IPS DF 6.9 (cell line): ENCODE results near the gene OR10H1.
"Not testable (repeated sequence)": the region's sequence is repeated elsewhere in the genome, so short reads cannot be mapped to it uniquely, and the experiment has no call there.

Source experiments
- DNase-seq: peaks from one replicate; pipeline ENCODE4 v3.0.0-alpha.2; 2013; ENCODE audit warnings: low read depth, low spot score
- H3K27ac ChIP-seq: one replicate; pipeline ENCODE4 v1.5.1; 2013; ENCODE audit warnings: low read length, control low read depth
- H3K27me3 ChIP-seq: 2 replicates; pipeline ENCODE4 v1.6.1; 2013; ENCODE audit warnings: mild to moderate bottlenecking, low read length; ENCODE audit not compliant: control insufficient read depth, insufficient read depth
- H3K36me3 ChIP-seq: 2 replicates; pipeline ENCODE4 v1.6.1; 2013; ENCODE audit warnings: low read length; ENCODE audit not compliant: control insufficient read depth, insufficient read depth
- H3K4me1 ChIP-seq: 2 replicates; pipeline ENCODE4 v1.6.1; 2013; ENCODE audit warnings: low read length; ENCODE audit not compliant: control insufficient read depth, insufficient read depth
- H3K4me3 ChIP-seq: 2 replicates; pipeline ENCODE4 v1.5.1; 2013; ENCODE audit warnings: mild to moderate bottlenecking, low read length
- H3K9me3 ChIP-seq: 2 replicates; pipeline ENCODE4 v1.6.1; 2013; ENCODE audit warnings: low read length, inconsistent platforms; ENCODE audit not compliant: control insufficient read depth, insufficient read depth
- WGBS: extraction: QIAGEN DNeasy Blood & Tissue Kit; methylation state at CpG from one replicate; pipeline ENCODE4 v1.1.7; 2013; ENCODE audit warnings: mixed read lengths, missing lambda C conversion rate; ENCODE audit not compliant: insufficient read length, insufficient coverage; 5-methylcytosine and 5-hydroxymethylcytosine counted together

The OR10H1 gene

DNA sequence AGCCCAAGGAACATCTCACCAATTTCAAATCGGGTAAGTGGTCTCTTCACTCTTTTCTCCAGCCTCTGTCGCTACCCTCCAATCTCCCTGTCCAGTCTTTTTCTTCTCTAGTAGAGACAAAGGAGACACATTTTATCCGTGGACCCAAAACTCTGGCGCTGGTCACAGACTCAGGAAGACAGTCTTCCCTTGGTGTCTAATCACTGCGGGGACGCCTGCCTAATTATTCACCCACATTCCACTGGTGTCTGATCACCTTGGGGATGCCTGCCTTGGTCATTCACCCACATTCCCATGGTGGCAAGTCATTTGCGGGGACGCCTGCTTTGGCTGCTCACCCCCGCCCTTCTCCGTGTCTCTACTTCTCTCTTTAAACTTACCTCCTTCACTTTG lies 13.8 kb upstream of the OR10H1 start:
- H3K9me3 ChIP-seq: peaks cover 11% of the 10 kb centered on the region
- no peaks in the 10 kb centered on the region for H3K36me3 ChIP-seq
- H3K4me1 ChIP-seq: no peaks in the 10 kb centered on the region
- no peak overlapping the region for H3K27ac ChIP-seq
- no CpG with 5 or more reads among the region's 10 CpGs for WGBS
- no peaks in the 10 kb centered on the region for H3K27me3 ChIP-seq
- no peak for DNase-seq
- no peak overlapping the region for H3K4me3 ChIP-seq

DNA sequence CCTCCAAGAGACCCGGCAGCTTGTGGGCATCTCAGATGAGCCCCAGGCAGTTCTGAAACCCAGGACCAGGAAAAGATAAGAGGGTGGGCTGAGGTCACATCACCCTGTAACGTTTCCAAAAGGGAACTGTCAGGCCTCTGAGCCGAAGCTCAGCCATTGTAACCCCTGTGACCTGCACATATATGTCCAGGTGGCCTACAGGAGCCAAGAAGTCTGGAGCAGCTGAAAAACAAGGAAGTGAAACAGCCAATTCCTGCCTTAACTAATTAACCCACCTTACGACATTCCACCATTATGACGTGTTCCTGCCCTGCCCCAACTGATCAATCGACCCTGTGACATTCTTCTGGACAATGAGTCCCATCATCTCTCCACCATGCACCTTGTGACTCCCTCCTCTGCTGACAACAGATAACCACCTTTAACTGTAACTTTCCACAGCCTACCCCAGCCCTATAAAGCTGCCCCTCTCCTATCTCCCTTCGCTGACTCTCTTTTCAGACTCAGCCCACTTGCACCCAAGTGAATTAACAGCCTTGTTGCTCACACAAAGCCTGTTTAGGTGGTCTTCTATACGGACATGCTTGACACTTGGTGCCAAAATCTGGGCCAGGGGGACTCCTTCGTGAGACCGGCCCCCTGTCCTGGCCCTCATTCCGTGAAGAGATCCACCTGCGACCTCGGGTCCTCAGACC lies 13.3 kb upstream of the OR10H1 start:
- WGBS: no CpG with 5 or more reads among the region's 13 CpGs
- not testable (repeated sequence) for H3K27me3 ChIP-seq, H3K27ac ChIP-seq, H3K9me3 ChIP-seq, H3K4me1 ChIP-seq, H3K4me3 ChIP-seq, DNase-seq, H3K36me3 ChIP-seq

DNA sequence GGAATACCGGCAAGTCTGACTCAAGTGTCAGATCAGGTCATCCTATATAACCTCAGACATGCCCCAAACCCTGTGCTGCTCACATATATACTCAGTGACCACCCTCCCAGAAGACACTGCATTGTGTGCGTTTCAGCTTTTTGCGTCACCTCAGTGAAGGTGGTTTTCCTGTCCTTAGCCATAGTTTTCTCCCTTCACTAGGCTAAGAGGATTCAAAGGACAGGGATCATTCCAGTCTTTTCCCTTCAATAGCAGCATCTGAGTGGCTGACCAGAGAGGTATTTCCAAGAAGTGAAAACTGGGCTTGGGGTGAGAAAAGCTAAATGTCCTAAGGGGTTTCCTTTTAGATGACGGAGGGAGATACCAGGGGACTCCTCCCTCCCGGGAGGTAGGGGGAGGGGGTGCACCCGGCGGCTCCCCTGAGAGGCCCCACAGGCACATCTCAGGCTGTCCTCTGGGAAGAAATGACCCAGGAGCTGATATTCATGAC lies 12.7 kb upstream of the OR10H1 start:
- Histone ChIP-seq H3K36me3 (no peaks in the 10 kb centered on the region), H3K4me3 (no peak overlapping the region), H3K9me3 (peaks cover 11% of the 10 kb centered on the region), H3K27me3 (no peaks in the 10 kb centered on the region), H3K27ac (no peak overlapping the region), H3K4me1 (no peaks in the 10 kb centered on the region)
- DNase-seq: no peak
- no CpG with 5 or more reads among the region's 7 CpGs for WGBS

DNA sequence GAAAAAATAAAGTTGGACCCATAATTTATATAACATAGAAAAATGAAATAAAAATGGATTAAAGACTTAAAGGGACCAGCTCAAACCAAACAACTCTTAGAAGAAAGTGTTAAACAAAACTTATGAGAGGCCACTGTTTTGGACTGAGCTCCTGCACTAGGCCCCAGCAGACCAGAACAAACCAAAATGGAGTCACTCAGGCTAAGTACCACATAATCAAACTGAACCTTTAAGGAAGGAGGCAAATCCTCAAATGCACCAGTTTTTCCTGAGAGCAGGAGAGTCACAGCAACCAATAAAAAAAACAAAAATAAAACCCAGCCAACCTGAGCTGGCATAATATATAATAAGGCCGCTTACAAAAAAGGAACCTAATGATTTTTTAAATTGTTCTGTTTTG lies 10.3 kb upstream of the OR10H1 start:
- Histone ChIP-seq H3K27ac (no peak overlapping the region), H3K4me3 (no peak overlapping the region), H3K9me3 (peaks cover 10% of the 10 kb centered on the region), H3K4me1 (no peaks in the 10 kb centered on the region), H3K27me3 (no peaks in the 10 kb centered on the region), H3K36me3 (no peaks in the 10 kb centered on the region)
- no CpG with 5 or more reads among the region's 1 CpG for WGBS
- DNase-seq: no peak

DNA sequence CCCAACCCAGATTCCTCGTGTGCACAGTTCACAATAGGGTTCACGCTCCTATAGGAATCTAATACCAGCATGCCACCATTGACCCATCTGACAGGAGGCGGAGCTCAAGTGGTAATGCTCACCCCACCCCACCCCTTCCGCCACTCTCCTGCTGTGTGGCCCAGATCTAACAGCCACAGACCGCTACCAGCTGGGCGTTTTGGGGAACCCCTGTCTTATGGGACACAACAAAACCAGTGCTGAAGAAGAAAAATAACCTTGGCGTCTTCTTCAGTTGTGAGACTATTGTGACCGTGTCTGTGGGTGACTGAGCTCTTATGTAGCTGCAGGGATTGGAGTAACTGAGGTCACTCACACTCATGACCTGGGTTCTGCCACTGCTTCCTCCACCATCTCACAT lies 5.2 kb upstream of the OR10H1 start:
- H3K27me3 ChIP-seq: no peaks in the 10 kb centered on the region
- no peaks in the 10 kb centered on the region for H3K4me1 ChIP-seq
- H3K27ac ChIP-seq: no peak overlapping the region
- no peak overlapping the region for H3K4me3 ChIP-seq
- no peak for DNase-seq
- no peaks in the 10 kb centered on the region for H3K36me3 ChIP-seq
- H3K9me3 ChIP-seq: peaks cover 4% of the 10 kb centered on the region
- no CpG with 5 or more reads among the region's 8 CpGs for WGBS

DNA sequence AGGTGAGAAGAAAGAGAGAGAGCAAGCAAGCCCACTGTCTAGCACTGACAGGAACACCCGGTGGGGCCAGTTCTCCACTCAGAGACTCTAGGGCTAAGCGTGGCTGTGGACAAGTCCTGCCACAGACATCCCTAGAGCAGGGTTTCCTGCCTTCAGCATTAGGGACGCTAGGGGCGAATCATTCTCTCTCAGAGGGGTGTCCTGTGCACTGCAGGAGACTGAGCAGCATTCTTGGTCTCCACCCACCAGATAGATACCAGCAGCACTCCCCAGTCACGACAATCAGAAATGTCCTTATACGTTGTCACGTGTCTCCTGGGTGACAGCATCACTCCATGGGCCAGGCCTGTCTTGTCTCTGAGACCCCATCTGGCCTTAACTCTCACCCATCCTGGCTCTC lies 1.5 kb downstream of the OR10H1 start:
- no peaks in the 10 kb centered on the region for H3K36me3 ChIP-seq
- no peaks in the 10 kb centered on the region for H3K27me3 ChIP-seq
- no peak overlapping the region for H3K27ac ChIP-seq
- no peak overlapping the region for H3K4me3 ChIP-seq
- no CpG with 5 or more reads among the region's 7 CpGs for WGBS
- DNase-seq: no peak
- peaks cover 19% of the 10 kb centered on the region for H3K9me3 ChIP-seq
- no peaks in the 10 kb centered on the region for H3K4me1 ChIP-seq

DNA sequence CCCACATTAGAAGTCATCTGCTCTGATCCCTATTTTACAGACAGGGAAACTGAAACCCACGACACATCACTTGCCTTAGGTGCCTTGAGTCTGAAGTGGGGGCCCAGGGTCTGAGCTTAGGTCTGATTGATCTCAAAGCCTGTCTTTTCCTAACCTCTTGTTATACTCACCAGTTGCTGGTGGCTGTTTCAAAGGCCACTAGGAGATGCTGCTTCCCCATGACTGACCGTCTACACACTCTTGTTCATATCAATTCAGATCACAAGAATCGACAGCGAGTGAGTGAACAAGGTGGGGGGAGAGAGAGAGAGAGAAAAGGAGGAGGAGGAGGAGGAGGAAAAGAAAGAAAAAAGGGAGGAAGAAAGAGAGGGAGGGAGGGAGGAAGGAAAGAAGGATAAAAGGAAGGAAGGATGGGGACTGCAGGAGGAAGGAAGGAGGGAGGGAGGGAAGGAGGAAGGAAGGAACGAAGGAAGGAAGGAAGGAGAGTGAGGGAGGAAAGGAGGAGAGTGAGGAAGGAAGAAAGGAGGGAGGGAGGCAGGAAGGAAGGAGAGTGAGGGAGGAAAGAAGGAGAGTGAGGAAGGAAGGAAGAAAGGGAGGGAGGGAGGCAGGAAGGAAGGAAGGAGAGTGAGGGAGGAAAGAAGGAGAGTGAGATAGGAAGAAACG lies 3.3 kb downstream of the OR10H1 start:
- peaks cover 19% of the 10 kb centered on the region for H3K9me3 ChIP-seq
- WGBS: 83% methylated on average over 2 of the region's 6 CpGs
- no peaks in the 10 kb centered on the region for H3K4me1 ChIP-seq
- no peak overlapping the region for H3K27ac ChIP-seq
- no peaks in the 10 kb centered on the region for H3K36me3 ChIP-seq
- H3K4me3 ChIP-seq: no peak overlapping the region
- no peaks in the 10 kb centered on the region for H3K27me3 ChIP-seq
- DNase-seq: no peak

DNA sequence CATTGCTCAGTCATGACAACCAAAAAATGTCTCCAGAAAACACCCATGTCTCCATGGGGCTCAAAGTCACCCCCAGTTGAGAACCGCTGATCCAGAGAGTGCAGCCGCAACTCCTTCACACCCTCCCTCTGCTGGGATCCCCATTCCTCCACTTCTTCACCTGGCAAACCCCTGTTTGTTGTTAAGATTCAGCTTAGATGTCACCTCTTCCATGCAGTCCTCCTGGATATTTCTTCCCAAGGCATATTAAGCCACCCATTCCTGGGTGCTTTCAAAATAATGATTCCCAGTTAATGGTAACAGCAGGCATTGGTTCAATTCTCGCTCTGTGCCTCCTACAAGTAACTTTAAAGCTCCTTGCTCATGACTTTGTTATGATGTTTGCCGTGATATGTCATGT lies 4.0 kb downstream of the OR10H1 start:
- Histone ChIP-seq H3K9me3 (peaks cover 20% of the 10 kb centered on the region), H3K4me1 (no peaks in the 10 kb centered on the region), H3K27ac (no peak overlapping the region), H3K36me3 (no peaks in the 10 kb centered on the region), H3K27me3 (no peaks in the 10 kb centered on the region), H3K4me3 (no peak overlapping the region)
- WGBS: no CpG with 5 or more reads among the region's 4 CpGs
- no peak for DNase-seq

DNA sequence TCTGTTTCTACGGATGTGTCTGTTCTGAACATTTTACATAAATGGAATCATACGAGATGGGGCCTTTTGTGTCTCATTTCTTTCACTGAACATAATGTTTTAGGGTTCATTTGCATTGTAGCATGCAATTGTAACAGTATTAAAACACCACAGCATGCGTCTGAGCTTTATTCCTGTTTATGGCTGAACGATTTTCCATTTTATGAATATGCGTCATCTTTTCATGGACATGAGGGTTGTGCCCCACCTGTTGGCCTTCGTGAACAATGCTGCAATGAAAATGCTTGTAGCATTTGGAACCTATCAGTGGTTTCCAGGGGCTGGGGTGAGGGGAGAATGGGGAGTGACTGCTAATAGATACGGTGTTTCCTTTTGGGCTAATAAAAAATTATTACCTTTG lies 5.1 kb downstream of the OR10H1 start:
- no peak overlapping the region for H3K27ac ChIP-seq
- H3K4me1 ChIP-seq: no peaks in the 10 kb centered on the region
- H3K27me3 ChIP-seq: no peaks in the 10 kb centered on the region
- H3K9me3 ChIP-seq: peaks cover 22% of the 10 kb centered on the region
- H3K36me3 ChIP-seq: no peaks in the 10 kb centered on the region
- no peak overlapping the region for H3K4me3 ChIP-seq
- WGBS: no CpG with 5 or more reads among the region's 7 CpGs
- no peak for DNase-seq

DNA sequence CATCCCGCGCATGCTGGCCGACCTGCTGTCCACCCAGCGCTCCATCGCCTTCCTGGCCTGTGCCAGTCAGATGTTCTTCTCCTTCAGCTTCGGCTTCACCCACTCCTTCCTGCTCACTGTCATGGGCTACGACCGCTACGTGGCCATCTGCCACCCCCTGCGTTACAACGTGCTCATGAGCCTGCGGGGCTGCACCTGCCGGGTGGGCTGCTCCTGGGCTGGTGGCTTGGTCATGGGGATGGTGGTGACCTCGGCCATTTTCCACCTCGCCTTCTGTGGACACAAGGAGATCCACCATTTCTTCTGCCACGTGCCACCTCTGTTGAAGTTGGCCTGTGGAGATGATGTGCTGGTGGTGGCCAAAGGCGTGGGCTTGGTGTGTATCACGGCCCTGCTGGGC lies 21.2 kb downstream of the OR10H1 start:
- H3K27ac ChIP-seq, DNase-seq, H3K27me3 ChIP-seq, H3K4me1 ChIP-seq, H3K36me3 ChIP-seq, H3K4me3 ChIP-seq: not testable (repeated sequence)
- WGBS: no CpG with 5 or more reads among the region's 18 CpGs
- H3K9me3 ChIP-seq: peaks cover 14% of the 10 kb centered on the region

DNA sequence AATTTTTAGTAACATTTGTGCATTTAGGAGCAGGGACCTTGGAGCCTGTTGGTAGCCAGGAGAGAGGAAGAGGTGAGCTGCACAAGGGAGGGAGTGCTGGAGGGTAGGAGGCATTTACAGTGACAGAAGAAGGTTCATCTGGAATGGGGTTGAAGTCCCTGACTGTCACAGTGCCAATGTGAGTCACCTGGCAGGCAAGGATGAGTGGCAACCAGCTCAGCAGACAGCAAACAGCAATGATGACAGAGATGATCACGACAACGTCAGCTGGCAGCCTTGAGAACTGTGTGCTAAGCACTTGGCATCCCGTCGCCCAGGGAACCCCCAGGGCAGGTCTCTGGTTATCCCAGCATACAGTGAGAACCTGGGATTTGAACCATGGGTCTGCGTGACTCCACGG lies 25.4 kb downstream of the OR10H1 start:
- DNase-seq: no peak
- H3K36me3 ChIP-seq: no peaks in the 10 kb centered on the region
- WGBS: no CpG with 5 or more reads among the region's 6 CpGs
- no peak overlapping the region for H3K4me3 ChIP-seq
- H3K27ac ChIP-seq: no peak overlapping the region
- H3K4me1 ChIP-seq: no peaks in the 10 kb centered on the region
- H3K27me3 ChIP-seq: no peaks in the 10 kb centered on the region
- peaks cover 14% of the 10 kb centered on the region for H3K9me3 ChIP-seq
